ENCODE data around the gene FZD4. TPM values are rescaled to one million over a fixed set of nuclear protein-coding genes. Genes with fewer than 3 reads are reported as not detected.
"Not testable (repeated sequence)": the region's sequence is repeated elsewhere in the genome, so short reads cannot be mapped to it uniquely, and the experiment has no call there.

FZD4 gene
- total RNA-seq (2014; rRNA removed; shearing (Covaris generic)), result 5.8 and 6.1 TPM in 2 replicates

DNA sequence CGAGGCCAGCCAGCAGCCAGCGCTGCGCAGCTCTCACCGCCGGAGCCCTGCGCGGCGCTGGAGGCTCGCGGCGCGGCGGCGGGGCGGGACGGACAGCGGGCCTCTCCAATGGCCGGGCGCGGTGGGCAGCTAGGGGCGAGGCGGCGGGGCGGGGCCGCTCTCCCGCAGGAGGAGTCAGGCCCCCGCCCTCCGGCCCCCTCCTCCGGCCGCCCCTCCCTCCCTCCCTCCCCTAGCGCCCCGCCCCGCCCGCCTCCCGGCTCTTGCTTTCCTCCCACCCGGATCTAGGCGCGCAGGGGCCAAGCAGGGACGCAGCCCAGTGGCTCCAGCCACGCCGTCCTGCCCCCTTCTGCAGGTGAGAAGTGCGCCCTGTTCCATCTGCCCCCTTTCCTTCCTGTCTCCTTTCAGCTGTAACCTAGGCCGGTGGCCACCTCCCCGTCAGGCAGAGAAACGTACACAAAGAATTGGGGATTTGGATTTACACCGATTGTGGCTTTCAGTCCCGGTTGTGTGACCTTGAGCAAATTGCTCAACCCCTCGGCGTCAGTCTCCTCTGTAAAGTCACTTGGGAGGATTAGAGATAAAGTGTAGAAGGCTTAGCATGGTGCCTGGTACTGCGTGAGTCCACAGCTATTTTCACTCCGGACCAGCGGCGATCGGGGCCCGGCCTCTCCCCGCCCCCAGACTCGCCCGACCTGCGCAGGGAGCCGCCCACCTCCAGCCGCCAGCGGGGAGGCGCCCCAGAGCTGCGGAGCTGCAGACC, at the start of gene FZD4:
FZD4 (minus strand) TSS at position 35 of the 760 bp plus-strand sequence. CDS start 310 bp downstream, outside the sequence.
- peak; percentile 92 to 95 for DNase-seq
- Histone ChIP-seq H3K4me1 (peaks cover 6% of the 10 kb centered on the region), H3K27ac (peak within 1 kb of the TSS; percentile 26; the same call in 1 of the 2 replicates), H3K27me3 (no peaks in the 10 kb centered on the region), H3K36me3 (no peaks in the 10 kb centered on the region), H3K9me3 (replicated peaks) (no peaks in the 10 kb centered on the region), H3K4me3 (peak within 1 kb of the TSS; percentile 85)

DNA sequence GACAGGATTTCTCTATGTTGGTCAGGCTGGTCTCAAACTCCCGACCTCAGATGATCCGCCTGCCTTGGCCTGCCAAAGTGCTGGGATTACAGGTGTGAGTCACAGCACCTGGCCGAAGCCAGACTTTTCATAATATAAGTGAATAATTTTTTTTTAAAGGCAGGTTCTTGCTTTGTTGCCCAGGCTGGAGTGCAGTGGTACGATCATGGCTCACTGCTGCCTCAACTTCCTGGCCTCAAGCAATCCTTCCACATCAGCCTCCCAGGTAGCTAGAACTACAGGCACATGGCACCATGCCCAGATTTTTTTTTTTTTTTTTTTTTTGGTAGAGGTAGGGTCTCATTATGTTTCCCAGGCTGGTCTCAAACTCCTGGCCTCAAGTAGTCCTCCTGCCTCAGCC, 49.1 kb upstream of the FZD4 start:
- not testable (repeated sequence) for H3K4me1 ChIP-seq; H3K27ac ChIP-seq; DNase-seq; H3K4me3 ChIP-seq; H3K9me3 ChIP-seq (replicated peaks); H3K27me3 ChIP-seq; H3K36me3 ChIP-seq

DNA sequence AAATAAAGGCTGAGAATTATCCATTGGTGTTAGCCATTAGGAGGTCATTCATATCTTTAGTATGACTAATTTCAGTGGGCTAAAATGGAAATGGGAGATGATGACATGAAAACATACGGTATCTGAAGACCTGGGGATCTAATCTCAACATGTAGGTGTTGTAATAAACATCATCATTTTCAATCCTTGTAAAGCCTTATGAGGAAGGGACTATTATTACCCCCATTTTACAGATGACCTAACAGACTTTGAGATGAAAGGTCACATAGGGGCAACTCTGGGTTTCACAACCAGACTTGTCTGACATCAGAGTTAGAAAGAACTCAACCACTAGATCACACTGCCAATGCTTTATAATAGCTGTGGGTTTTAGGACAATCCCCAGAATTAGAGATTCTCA, 47.7 kb upstream of the FZD4 start:
- no peak for DNase-seq
- Histone ChIP-seq H3K27ac (no peak overlapping the region), H3K4me3 (no peak overlapping the region), H3K9me3 (replicated peaks) (no peaks in the 10 kb centered on the region), H3K4me1 (peaks cover 7% of the 10 kb centered on the region; the same call in 1 of the 2 replicates), H3K27me3 (no peaks in the 10 kb centered on the region), H3K36me3 (no peaks in the 10 kb centered on the region)

DNA sequence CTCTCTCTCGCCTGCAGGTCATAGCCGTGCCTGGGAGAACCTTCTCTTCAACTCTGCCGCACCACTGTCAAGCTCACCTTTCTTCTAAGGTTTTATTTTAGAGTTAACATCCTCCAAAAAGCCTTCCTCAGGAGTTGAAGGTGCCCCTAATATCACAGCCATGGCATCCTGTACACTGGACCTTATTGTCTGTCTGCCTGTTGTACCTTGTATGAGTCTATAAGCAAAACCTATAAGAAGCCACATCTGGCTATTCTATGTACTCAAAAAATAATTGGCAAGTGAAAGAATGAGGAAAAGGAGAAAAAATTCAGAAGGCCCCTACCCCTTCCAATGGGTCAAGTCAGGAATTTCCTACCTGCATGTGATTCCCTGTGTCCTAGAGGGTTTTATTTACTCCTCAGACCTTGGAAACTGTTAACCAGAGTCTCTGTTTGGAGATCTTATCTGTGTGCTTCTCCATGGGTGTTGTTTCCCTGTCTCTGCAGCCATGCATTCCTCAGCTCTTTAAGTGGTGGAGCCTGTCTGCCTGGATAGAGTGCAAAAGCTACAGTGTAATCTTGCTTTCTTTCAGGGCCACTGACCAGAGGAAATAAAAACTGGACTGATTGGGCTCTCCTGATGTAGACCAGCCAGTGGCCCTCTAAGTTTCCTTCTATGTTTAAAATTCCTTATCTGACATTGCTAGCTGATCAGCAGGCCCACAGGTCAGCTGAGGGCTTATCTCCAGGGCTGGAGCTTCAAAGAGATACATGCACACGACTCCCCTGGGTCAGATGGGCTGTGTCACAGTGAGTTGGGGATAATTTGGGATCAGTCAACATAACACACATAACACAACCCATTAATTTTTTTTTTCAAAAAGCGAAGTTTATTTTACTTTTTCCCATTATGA, 44.9 kb upstream of the FZD4 start:
- no peaks in the 10 kb centered on the region for H3K9me3 ChIP-seq (replicated peaks)
- no peak overlapping the region for H3K27ac ChIP-seq
- no peaks in the 10 kb centered on the region for H3K36me3 ChIP-seq
- peak; percentile 18 to 42 for DNase-seq
- H3K4me1 ChIP-seq, result peaks cover 7% of the 10 kb centered on the region; the same call in 1 of the 2 replicates
- H3K27me3 ChIP-seq, result no peaks in the 10 kb centered on the region
- H3K4me3 ChIP-seq, result no peak overlapping the region

GRCh38 chr11:86999388-86999787, 44.2 kb upstream of the FZD4 start:
- no peak for DNase-seq
- no peak overlapping the region for H3K4me3 ChIP-seq
- H3K9me3 ChIP-seq (replicated peaks), result no peaks in the 10 kb centered on the region
- peaks cover 7% of the 10 kb centered on the region; the same call in 1 of the 2 replicates for H3K4me1 ChIP-seq
- H3K36me3 ChIP-seq, result no peaks in the 10 kb centered on the region
- H3K27ac ChIP-seq, result no peak overlapping the region
- no peaks in the 10 kb centered on the region for H3K27me3 ChIP-seq

- no peaks in the 10 kb centered on the region for H3K27me3 ChIP-seq
- no peak overlapping the region for H3K27ac ChIP-seq
- H3K36me3 ChIP-seq, result no peaks in the 10 kb centered on the region
- no peak for DNase-seq
- H3K4me1 ChIP-seq, result peaks cover 7% of the 10 kb centered on the region; the same call in 1 of the 2 replicates
- H3K4me3 ChIP-seq, result no peak overlapping the region
- H3K9me3 ChIP-seq (replicated peaks), result no peaks in the 10 kb centered on the region
These were observed 41.9 kb upstream of the FZD4 start for GRCh38 chr11:86996953-86997570.

DNA sequence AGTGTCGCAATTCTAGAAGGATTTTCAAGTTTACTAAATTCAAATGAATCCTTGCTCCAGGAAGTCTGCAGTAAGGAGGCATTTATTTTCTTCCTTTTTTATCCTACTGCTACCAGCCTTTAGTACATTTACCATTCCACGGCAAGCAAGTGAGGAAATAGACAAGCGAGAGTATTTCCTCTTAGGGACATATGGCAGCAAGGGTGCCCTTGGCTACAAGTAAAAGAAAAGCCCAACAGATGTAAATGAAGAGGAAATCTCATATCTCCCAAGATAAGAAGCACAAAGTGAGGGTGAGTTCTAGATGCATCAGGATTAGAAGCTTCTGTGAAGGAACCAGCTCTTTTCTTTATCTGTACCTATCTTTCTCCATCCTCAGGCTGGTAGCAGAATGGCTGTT, 37.8 kb upstream of the FZD4 start:
- Histone ChIP-seq H3K4me1 (peaks cover 31% of the 10 kb centered on the region), H3K27me3 (no peaks in the 10 kb centered on the region), H3K4me3 (no peak overlapping the region), H3K27ac (no peak overlapping the region), H3K9me3 (replicated peaks) (no peaks in the 10 kb centered on the region), H3K36me3 (no peaks in the 10 kb centered on the region)
- DNase-seq, result no peak

DNA sequence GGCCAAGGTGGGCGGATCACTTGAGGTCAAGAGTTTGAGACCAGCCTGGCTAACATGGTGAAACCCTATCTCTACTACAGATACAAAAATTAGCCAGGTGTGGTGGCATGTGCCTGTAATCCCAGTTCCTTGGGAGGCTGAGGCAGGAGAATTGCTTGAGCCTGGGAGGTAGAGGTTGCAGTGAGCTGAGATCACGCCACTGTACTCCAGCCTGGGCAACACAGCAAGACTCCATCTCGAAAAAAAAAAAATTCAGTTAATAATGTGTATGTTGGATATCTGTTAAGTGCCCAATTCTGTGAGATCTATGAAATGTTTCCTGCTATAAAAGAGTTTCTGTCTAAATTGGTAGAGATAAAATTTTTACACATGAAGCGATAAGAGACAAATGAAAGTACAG, 37.1 kb upstream of the FZD4 start:
- H3K27me3 ChIP-seq; DNase-seq; H3K9me3 ChIP-seq (replicated peaks); H3K27ac ChIP-seq; H3K4me3 ChIP-seq; H3K36me3 ChIP-seq: not testable (repeated sequence)
- peaks cover 31% of the 10 kb centered on the region for H3K4me1 ChIP-seq

GRCh38 chr11:86991341-86991740, 36.1 kb upstream of the FZD4 start:
- no peaks in the 10 kb centered on the region for H3K9me3 ChIP-seq (replicated peaks)
- H3K36me3 ChIP-seq, result no peaks in the 10 kb centered on the region
- H3K27me3 ChIP-seq, result no peaks in the 10 kb centered on the region
- H3K27ac ChIP-seq, result peak overlapping the region; percentile 53; the same call in 1 of the 2 replicates
- DNase-seq, result no peak
- H3K4me1 ChIP-seq, result peaks cover 31% of the 10 kb centered on the region
- H3K4me3 ChIP-seq, result no peak overlapping the region

- peak; percentile 59 to 72 for DNase-seq
- Histone ChIP-seq H3K9me3 (replicated peaks) (no peaks in the 10 kb centered on the region), H3K4me3 (peak overlapping the region; percentile 15), H3K36me3 (no peaks in the 10 kb centered on the region), H3K4me1 (peaks cover 31% of the 10 kb centered on the region), H3K27ac (peak overlapping the region; percentile 53), H3K27me3 (no peaks in the 10 kb centered on the region)
These were observed 35.3 kb upstream of the FZD4 start for GRCh38 chr11:86990515-86990914.

DNA sequence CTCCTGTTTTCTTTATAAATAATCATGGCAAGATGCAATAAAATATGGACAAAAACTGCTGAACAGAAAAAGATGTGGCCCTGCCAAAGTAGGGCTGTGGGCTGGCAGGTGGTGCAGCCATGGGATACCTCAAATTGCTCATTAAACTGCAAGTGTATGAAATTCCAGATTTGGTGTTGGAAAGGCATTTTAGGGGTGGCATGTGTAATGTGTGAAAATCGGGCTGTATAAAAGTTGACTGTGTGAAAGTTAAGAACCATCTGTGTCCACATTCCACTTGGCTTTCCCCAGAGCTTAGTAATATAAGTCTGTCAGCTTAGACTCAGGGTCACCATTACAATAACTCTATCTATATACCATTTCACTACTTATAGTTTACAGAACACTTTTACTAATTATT, 34.8 kb upstream of the FZD4 start:
- Histone ChIP-seq H3K9me3 (replicated peaks) (no peaks in the 10 kb centered on the region), H3K36me3 (no peaks in the 10 kb centered on the region), H3K27me3 (no peaks in the 10 kb centered on the region), H3K4me1 (peaks cover 31% of the 10 kb centered on the region), H3K27ac (peak overlapping the region; percentile 53), H3K4me3 (peak overlapping the region; percentile 15)
- DNase-seq, result peak; percentile 24 to 55

DNA sequence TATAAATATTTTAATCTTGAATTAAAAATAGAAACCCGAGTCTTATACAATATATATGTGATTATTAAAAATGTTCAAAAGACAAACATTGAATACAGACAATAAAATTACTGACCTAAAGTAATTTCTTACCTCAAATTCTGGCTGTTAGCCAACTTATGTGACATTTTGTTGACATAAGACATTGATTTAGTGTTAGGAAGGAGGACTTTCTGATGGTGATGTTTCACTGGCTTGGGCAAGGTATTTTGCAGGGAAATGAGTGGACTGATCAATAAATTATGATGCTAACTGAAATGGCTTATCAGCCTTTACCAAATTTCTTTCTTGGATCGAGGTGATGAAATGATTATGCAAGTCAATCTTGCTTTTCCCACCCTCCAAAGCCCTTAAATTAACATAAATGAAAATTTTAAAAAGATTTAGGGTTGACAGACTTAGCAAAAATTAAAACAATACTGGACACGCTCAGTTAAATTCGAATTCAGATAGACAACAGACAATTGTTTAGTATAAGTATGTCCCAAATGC, 33.2 kb upstream of the FZD4 start:
- H3K9me3 ChIP-seq (replicated peaks), result no peaks in the 10 kb centered on the region
- H3K4me1 ChIP-seq, result peaks cover 31% of the 10 kb centered on the region
- H3K27ac ChIP-seq, result no peak overlapping the region
- H3K4me3 ChIP-seq, result no peak overlapping the region
- H3K36me3 ChIP-seq, result no peaks in the 10 kb centered on the region
- no peak for DNase-seq
- H3K27me3 ChIP-seq, result no peaks in the 10 kb centered on the region

- Histone ChIP-seq H3K4me1 (peaks cover 37% of the 10 kb centered on the region), H3K27me3 (no peaks in the 10 kb centered on the region), H3K27ac (no peak overlapping the region), H3K4me3 (no peak overlapping the region), H3K9me3 (replicated peaks) (no peaks in the 10 kb centered on the region), H3K36me3 (no peaks in the 10 kb centered on the region)
- no peak for DNase-seq
These were observed 32.5 kb upstream of the FZD4 start for GRCh38 chr11:86987679-86988078.

DNA sequence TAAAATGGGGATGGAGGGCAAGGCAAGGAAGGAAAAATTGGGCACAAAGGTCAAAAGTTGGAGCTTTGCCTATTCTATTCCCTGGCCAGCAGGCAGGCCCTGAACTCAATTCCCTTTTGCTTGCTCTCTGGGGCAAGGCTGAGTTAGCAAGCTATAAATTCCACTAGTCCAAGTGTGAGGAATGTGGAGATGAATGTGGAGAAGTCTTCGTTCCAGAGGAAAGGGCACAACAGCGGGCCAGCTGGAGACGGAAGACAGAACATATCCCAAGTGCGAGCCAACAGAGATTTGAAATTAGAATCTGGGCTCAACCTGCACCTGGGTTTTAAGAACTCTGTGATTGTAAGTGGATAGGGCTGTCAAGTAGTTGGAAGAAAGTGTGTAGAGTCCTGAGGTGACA, 29.5 kb upstream of the FZD4 start:
- no peaks in the 10 kb centered on the region for H3K9me3 ChIP-seq (replicated peaks)
- no peak overlapping the region for H3K27ac ChIP-seq
- no peak overlapping the region for H3K4me3 ChIP-seq
- H3K4me1 ChIP-seq, result peaks cover 22% of the 10 kb centered on the region
- no peak for DNase-seq
- H3K27me3 ChIP-seq, result no peaks in the 10 kb centered on the region
- H3K36me3 ChIP-seq, result no peaks in the 10 kb centered on the region

All from SJCRH30 (cell line).